Osteoblast (primary cell): ENCODE data around the gene RBM19. TPM values are rescaled to one million over a fixed set of nuclear protein-coding genes. Genes with fewer than 3 reads are reported as not detected.
"Not testable (repeated sequence)": the region's sequence is repeated elsewhere in the genome, so short reads cannot be mapped to it uniquely, and the experiment has no call there.

Experiments used
- DNase-seq: peaks from one replicate; pipeline ENCODE4 v3.0.0; 2011; ENCODE audit warnings: low spot score, mixed read lengths; ENCODE audit not compliant: insufficient read length; ENCODE audit errors: missing footprints
- H2AFZ ChIP-seq: 2 replicates; pipeline ENCODE4 v1.6.0; 2011; ENCODE audit warnings: mild to moderate bottlenecking, low read length
- H3K27ac ChIP-seq: 2 replicates; pipeline ENCODE4 v1.5.1; 2011; ENCODE audit warnings: mild to moderate bottlenecking, low read depth, low read length, moderate library complexity
- H3K27me3 ChIP-seq: 2 replicates; pipeline ENCODE4 v1.6.0; 2012; ENCODE audit warnings: mild to moderate bottlenecking, control low read depth, inconsistent platforms, low read length, moderate library complexity; ENCODE audit not compliant: insufficient read depth
- H3K36me3 ChIP-seq: 2 replicates; pipeline ENCODE4 v1.5.1; 2011; ENCODE audit warnings: mild to moderate bottlenecking, low read length, control low read depth, moderate library complexity; ENCODE audit not compliant: insufficient read depth
- H3K4me1 ChIP-seq: 2 replicates; pipeline ENCODE4 v1.5.1; 2011; ENCODE audit warnings: mild to moderate bottlenecking, low read length, control low read depth, moderate library complexity; ENCODE audit not compliant: insufficient read depth
- H3K4me2 ChIP-seq: 2 replicates; pipeline ENCODE4 v1.6.0; 2011; ENCODE audit warnings: mild to moderate bottlenecking, low read length; ENCODE audit not compliant: insufficient read depth
- H3K4me3 ChIP-seq: fragments of 200-600 bp; sonication (generic); 3 replicates; pipeline ENCODE4 v1.5.1; 2012; ENCODE audit warnings: mild to moderate bottlenecking, low read length, inconsistent platforms; ENCODE audit not compliant: insufficient read depth
- H3K79me2 ChIP-seq: 2 replicates; pipeline ENCODE4 v1.6.0; 2012; ENCODE audit warnings: mild to moderate bottlenecking, low read length, control low read depth, inconsistent platforms; ENCODE audit not compliant: insufficient read depth
- H3K9me3 ChIP-seq: 2 replicates; pipeline ENCODE4 v1.5.1; 2011; ENCODE audit warnings: low read depth, low read length, control low read depth
- H4K20me1 ChIP-seq: 2 replicates; pipeline ENCODE4 v1.6.0; 2012; ENCODE audit warnings: mild to moderate bottlenecking, low read length, control low read depth; ENCODE audit not compliant: insufficient read depth
- total RNA-seq: library from RNA; depleted of rRNA; stranded (reverse); fragments of >200 nt; gene quantifications from 2 replicates; pipeline ENCODE4 v1.2.3, GENCODE V29; 2012
- TF ChIP-seq, protein P1 (sequence below): IDR thresholded peaks from 2 replicates; pipeline ENCODE4 v1.5.1; 2011; ENCODE audit warnings: mild to moderate bottlenecking, low read depth, low read length, moderate library complexity; ENCODE audit errors: extremely low read depth

The RBM19 gene
- total RNA-seq, 1 donor: 27.5 TPM

GRCh38 chr12:113906411-113907200 lies 59.5 kb downstream of the RBM19 start:
- H3K27ac ChIP-seq: no peak overlapping the region
- peaks cover 6% of the 10 kb centered on the region for H3K4me1 ChIP-seq
- DNase-seq: no peak
- TF ChIP-seq, protein P1, sequence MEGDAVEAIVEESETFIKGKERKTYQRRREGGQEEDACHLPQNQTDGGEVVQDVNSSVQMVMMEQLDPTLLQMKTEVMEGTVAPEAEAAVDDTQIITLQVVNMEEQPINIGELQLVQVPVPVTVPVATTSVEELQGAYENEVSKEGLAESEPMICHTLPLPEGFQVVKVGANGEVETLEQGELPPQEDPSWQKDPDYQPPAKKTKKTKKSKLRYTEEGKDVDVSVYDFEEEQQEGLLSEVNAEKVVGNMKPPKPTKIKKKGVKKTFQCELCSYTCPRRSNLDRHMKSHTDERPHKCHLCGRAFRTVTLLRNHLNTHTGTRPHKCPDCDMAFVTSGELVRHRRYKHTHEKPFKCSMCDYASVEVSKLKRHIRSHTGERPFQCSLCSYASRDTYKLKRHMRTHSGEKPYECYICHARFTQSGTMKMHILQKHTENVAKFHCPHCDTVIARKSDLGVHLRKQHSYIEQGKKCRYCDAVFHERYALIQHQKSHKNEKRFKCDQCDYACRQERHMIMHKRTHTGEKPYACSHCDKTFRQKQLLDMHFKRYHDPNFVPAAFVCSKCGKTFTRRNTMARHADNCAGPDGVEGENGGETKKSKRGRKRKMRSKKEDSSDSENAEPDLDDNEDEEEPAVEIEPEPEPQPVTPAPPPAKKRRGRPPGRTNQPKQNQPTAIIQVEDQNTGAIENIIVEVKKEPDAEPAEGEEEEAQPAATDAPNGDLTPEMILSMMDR: no peak
- no peaks in the 10 kb centered on the region for H3K79me2 ChIP-seq
- H3K36me3 ChIP-seq: peaks cover 5% of the 10 kb centered on the region
- no peak overlapping the region for H2AFZ ChIP-seq
- no peak overlapping the region for H3K4me2 ChIP-seq
- H4K20me1 ChIP-seq: no peaks in the 10 kb centered on the region
- no peak overlapping the region for H3K4me3 ChIP-seq
- no peaks in the 10 kb centered on the region for H3K9me3 ChIP-seq
- no peaks in the 10 kb centered on the region for H3K27me3 ChIP-seq

GRCh38 chr12:113905829-113906228 lies 60.3 kb downstream of the RBM19 start:
- H3K27me3 ChIP-seq: no peaks in the 10 kb centered on the region
- H2AFZ ChIP-seq: no peak overlapping the region
- peaks cover 6% of the 10 kb centered on the region for H3K4me1 ChIP-seq
- H3K27ac ChIP-seq: no peak overlapping the region
- TF ChIP-seq, protein P1: no peak
- no peak overlapping the region for H3K4me2 ChIP-seq
- no peak overlapping the region for H3K4me3 ChIP-seq
- H3K36me3 ChIP-seq: peaks cover 4% of the 10 kb centered on the region
- no peaks in the 10 kb centered on the region for H3K79me2 ChIP-seq
- H4K20me1 ChIP-seq: no peaks in the 10 kb centered on the region
- DNase-seq: no peak
- no peaks in the 10 kb centered on the region for H3K9me3 ChIP-seq

DNA sequence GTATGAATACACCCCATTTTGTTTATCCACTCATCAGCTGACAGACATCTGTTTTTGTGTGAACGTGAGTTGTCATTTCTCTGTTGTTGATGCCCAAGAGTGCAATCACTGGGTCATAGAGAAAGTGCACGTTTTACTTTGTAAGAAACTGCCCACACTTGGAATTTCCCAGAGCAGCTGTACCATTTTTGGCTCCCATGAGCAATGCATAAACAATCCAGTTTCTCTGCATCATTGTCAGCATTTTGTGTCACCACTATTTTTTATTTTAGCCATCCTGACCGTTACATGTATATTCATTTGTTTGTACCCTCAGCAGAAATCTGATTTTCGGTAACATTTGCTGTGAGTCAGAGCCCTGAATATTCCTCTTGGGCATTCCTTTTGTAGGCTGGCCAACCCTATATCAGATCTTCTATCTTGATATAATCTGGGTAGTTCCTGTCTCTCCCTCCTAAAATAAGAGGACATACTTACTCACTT lies 62.7 kb downstream of the RBM19 start:
- Histone ChIP-seq H3K79me2 (no peaks in the 10 kb centered on the region), H3K9me3 (no peaks in the 10 kb centered on the region), H2AFZ (no peak overlapping the region), H3K4me3 (no peak overlapping the region), H3K27me3 (no peaks in the 10 kb centered on the region), H4K20me1 (no peaks in the 10 kb centered on the region), H3K4me1 (peaks cover 6% of the 10 kb centered on the region), H3K27ac (peak overlapping the region; percentile 40), H3K4me2 (no peak overlapping the region), H3K36me3 (no peaks in the 10 kb centered on the region)
- TF ChIP-seq, protein P1: no peak
- DNase-seq: no peak

DNA sequence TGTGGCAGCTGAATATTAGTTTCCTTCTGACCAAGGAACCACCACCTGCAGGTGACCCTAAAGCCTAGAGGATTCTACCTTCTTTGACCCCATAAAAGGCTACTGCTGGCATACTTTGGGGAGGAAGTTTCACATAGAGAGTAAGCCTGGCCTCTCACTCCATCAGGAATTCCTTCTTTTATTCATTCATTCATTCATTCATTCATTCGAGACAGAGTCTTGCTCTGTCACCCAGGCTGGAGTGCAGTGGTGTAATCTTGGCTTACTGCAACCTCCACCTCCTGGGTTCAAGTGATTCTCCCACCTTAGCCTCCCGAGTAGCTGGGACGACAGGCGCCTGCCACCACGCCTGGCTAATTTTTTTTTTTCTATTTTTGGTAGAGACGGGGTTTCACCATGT lies 64.8 kb downstream of the RBM19 start:
- not testable (repeated sequence) for H3K4me3 ChIP-seq, H4K20me1 ChIP-seq, H3K79me2 ChIP-seq, H3K4me2 ChIP-seq, H3K27me3 ChIP-seq, H3K4me1 ChIP-seq, H3K9me3 ChIP-seq, H2AFZ ChIP-seq, H3K36me3 ChIP-seq, DNase-seq, H3K27ac ChIP-seq
